Mammary epithelial cell (primary cell): ENCODE results near the gene DSCAML1.

Experiments
- EZH2 ChIP-seq: IDR thresholded peaks from 2 replicates; pipeline ENCODE4 v1.6.1; 2012; ENCODE audit warnings: low read length, inconsistent platforms, borderline replicate concordance
- TF ChIP-seq, protein P1 (sequence below), 2 donors: IDR thresholded peaks in 1 of 2; conservative IDR thresholded peaks in 1 of 2; 2 replicates each; pipeline ENCODE4 v1.5.1; 2011 to 2012; ENCODE audit warnings: inconsistent platforms in 2 of 2, low read length in 2 of 2, mild to moderate bottlenecking in 2 of 2, control low read depth in 1 of 2, low read depth in 1 of 2; ENCODE audit not compliant: insufficient read depth in 1 of 2; ENCODE audit errors: extremely low read depth in 1 of 2

GRCh38 chr11:117717485-117718314, 79.3 kb downstream of the DSCAML1 start:
- TF ChIP-seq, protein P1, sequence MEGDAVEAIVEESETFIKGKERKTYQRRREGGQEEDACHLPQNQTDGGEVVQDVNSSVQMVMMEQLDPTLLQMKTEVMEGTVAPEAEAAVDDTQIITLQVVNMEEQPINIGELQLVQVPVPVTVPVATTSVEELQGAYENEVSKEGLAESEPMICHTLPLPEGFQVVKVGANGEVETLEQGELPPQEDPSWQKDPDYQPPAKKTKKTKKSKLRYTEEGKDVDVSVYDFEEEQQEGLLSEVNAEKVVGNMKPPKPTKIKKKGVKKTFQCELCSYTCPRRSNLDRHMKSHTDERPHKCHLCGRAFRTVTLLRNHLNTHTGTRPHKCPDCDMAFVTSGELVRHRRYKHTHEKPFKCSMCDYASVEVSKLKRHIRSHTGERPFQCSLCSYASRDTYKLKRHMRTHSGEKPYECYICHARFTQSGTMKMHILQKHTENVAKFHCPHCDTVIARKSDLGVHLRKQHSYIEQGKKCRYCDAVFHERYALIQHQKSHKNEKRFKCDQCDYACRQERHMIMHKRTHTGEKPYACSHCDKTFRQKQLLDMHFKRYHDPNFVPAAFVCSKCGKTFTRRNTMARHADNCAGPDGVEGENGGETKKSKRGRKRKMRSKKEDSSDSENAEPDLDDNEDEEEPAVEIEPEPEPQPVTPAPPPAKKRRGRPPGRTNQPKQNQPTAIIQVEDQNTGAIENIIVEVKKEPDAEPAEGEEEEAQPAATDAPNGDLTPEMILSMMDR (conservative IDR thresholded peaks at IDR 0.05 in 1 of 2, IDR thresholded peaks at IDR 0.05 in 1 of 2; ENCODE audit: extremely low read depth in 1 of 2, insufficient read depth in 1 of 2, low read depth in 1 of 2, low read length in 2 of 2) = no peak
- no peak for TF ChIP-seq EZH2
